Tibial nerve (tissue), 3 donors: ENCODE measurements around the gene ROBO1.

ENCODE experiments used
- EP300 ChIP-seq, 2 donors: sonication (generic); formaldehyde crosslinking; IDR thresholded peaks; one replicate each; pipeline ENCODE4 v1.6.1; 2017; ENCODE audit warnings: antibody characterized with exemption in 2 of 2, mild to moderate bottlenecking in 1 of 2
- POLR2A ChIP-seq, 2 donors: fragments of 450-650 bp; IDR thresholded peaks; one replicate each; pipeline ENCODE4 v1.6.1; 2017; ENCODE audit warnings: antibody characterized with exemption in 2 of 2, mild to moderate bottlenecking in 2 of 2, moderate library complexity in 2 of 2

DNA sequence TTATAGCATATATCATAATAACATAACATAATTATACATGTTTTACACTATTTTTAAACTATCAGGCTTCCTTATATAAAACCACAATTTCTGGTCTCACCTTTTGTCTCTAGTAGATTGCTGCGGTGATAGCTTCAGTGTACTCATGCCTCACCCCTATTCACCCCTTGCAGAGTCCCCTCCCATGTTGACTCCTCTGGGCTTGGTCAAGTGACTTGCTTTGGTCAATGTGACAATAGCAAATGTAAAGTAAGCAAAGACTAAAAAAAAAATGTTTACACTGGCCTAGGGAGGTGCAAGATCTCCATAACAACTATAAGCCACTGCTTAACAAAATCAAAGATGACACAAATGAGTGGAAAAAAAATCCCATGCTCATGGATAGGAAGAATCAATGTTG lies 537.5 kb downstream of the ROBO1 start:
- TF ChIP-seq POLR2A (IDR thresholded peaks at IDR 0.05): no peak
- no peak for TF ChIP-seq EP300 (IDR thresholded peaks at IDR 0.05)
